K562 (cell line): Measurements from ENCODE around the gene BAIAP2. TPM values are rescaled to one million over a fixed set of nuclear protein-coding genes. Genes with fewer than 3 reads are reported as not detected.
A peak's percentile ranks its signal among the peaks of the same experiment; 100 is the strongest.

Experiments
- CBX3 ChIP-seq, 2 experiments: IDR thresholded peaks; 1 replicate in 1 of 2; 2 replicates in 1 of 2; pipeline ENCODE4 v1.6.1; 2012; ENCODE audit warnings: inconsistent platforms in 2 of 2, low read length in 2 of 2, borderline replicate concordance in 1 of 2, control low read depth in 1 of 2
- CHD2 ChIP-seq: IDR thresholded peaks from 2 replicates; pipeline ENCODE4 v1.6.1; 2011; ENCODE audit warnings: low read depth, low read length
- EZH2 ChIP-seq: IDR thresholded peaks from 2 replicates; pipeline ENCODE4 v1.6.1; 2012; ENCODE audit warnings: low read depth, mild to moderate bottlenecking, inconsistent platforms, low read length, borderline replicate concordance
- FOSL1 ChIP-seq: fragments of 200-800 bp; sonication (Bioruptor generic); conservative IDR thresholded peaks from 2 replicates; pipeline ENCODE4 v1.6.1; 2016; ENCODE audit warnings: missing genetic modification characterization, missing compliant biosample characterization
- KLF1 ChIP-seq: fragments of 450-650 bp; IDR thresholded peaks from 2 replicates; pipeline ENCODE4 v1.6.1; 2016; ENCODE audit warnings: missing genetic modification characterization, missing compliant biosample characterization
- MAFK ChIP-seq: IDR thresholded peaks from 2 replicates; pipeline ENCODE4 v1.6.1; 2011; ENCODE audit warnings: low read length, improper control_type of control experiment
- MXI1 ChIP-seq: IDR thresholded peaks from 2 replicates; pipeline ENCODE4 v1.6.1; 2011; ENCODE audit warnings: low read depth, mild to moderate bottlenecking, improper control_type of control experiment, low read length
- POLR2B ChIP-seq: fragments of 450-650 bp; IDR thresholded peaks from 2 replicates; pipeline ENCODE4 v1.6.1; 2018; ENCODE audit warnings: low read depth; ENCODE audit not compliant: partially characterized antibody
- SMARCE1 ChIP-seq: fragments of 450-650 bp; IDR thresholded peaks from 2 replicates; pipeline ENCODE4 v1.7.1; 2016; ENCODE audit warnings: mild to moderate bottlenecking
- SRSF7 ChIP-seq: fragments of 200-400 bp; formaldehyde crosslinking; optimal IDR thresholded peaks from 2 replicates; pipeline ENCODE3; 2017; ENCODE audit warnings: mild to moderate bottlenecking, low read depth, low read length
- TARDBP ChIP-seq: fragments of 450-650 bp; IDR thresholded peaks from 2 replicates; pipeline ENCODE4 v1.6.1; 2016
- TRIM24 ChIP-seq, 2 experiments: fragments of 450-650 bp; IDR thresholded peaks; 2 replicates each; pipeline ENCODE4 v1.6.1; 2016
- ZEB2 ChIP-seq: fragments of 450-650 bp; IDR thresholded peaks from 2 replicates; pipeline ENCODE4 v1.6.1; 2016
- ZFP36 ChIP-seq: fragments of 150-350 bp; IDR thresholded peaks from 2 replicates; pipeline ENCODE4 v1.6.1; 2018; ENCODE audit warnings: low read length, low read depth; ENCODE audit not compliant: partially characterized antibody
- ZFX ChIP-seq: sonication (generic); formaldehyde crosslinking; IDR thresholded peaks from 2 replicates; pipeline ENCODE4 v1.8.0; 2022; ENCODE audit warnings: mild to moderate bottlenecking, missing genetic modification reagents, moderate library complexity
- ZNF12 ChIP-seq: sonication (generic); formaldehyde crosslinking; IDR thresholded peaks from 2 replicates; pipeline ENCODE4 v1.4.0; 2020; ENCODE audit warnings: mild to moderate bottlenecking, missing genetic modification reagents
- ZNF75A ChIP-seq: fragments of 450-650 bp; formaldehyde crosslinking; IDR thresholded peaks from 2 replicates; pipeline ENCODE4 v1.4.0; 2020; ENCODE audit warnings: mild to moderate bottlenecking
- polyA plus RNA-seq, 8 experiments: library from polyadenylated mRNA; depleted of rRNA in 4 of 8; stranded (reverse) in 5 of 8; unstranded in 3 of 8; fragments of >200 nt; fragmentation: Nextera tagmentation in 2 of 8; fragmentation: Illumina TruSeq in 1 of 8; extraction: Ambion mirVana in 2 of 8; extraction: Trizol in 1 of 8; gene quantifications; 2 replicates each; pipeline versions ENCODE4 v1.2.1 to v1.2.3, GENCODE V29; 2011 to 2014; ENCODE audit warnings: inconsistent platforms in 1 of 8, missing spikeins in 1 of 8
- total RNA-seq, 7 experiments: library from RNA; depleted of rRNA in 6 of 7; stranded (reverse); fragments of >200 nt in 6 of 7; fragmentation: Illumina TruSeq in 2 of 7; extraction: Trizol in 2 of 7; gene quantifications; 2 replicates each; pipeline versions ENCODE4 v1.2.1 to v1.2.3, GENCODE V29; 2011 to 2021; ENCODE audit warnings: low replicate concordance in 1 of 7
- TF ChIP-seq, protein P1 (sequence below): fragments of 250-450 bp; sonication (Bioruptor Pico); IDR thresholded peaks from 2 replicates; pipeline ENCODE4 v1.5.0; 2021; ENCODE audit warnings: mild to moderate bottlenecking, moderate library complexity
- TF ChIP-seq, protein P2 (sequence below): sonication (generic); formaldehyde crosslinking; IDR thresholded peaks from 2 replicates; pipeline ENCODE4 v1.5.0; 2020; ENCODE audit warnings: missing genetic modification reagents
- TF ChIP-seq, protein P3 (sequence below): fragments of 450-650 bp; formaldehyde crosslinking; IDR thresholded peaks from 2 replicates; pipeline ENCODE4 v1.4.0; 2020; ENCODE audit warnings: mild to moderate bottlenecking, mixed read lengths
- TF ChIP-seq, protein P4 (sequence below): fragments of 450-650 bp; formaldehyde crosslinking; IDR thresholded peaks from 2 replicates; pipeline ENCODE4 v1.4.0; 2022; ENCODE audit warnings: missing genetic modification characterization

Gene BAIAP2
- total and polyA plus RNA-seq, 9 of the 15 experiments (the other 6 are each of a cell fraction or from before 2014, with no cell fraction given): 2.3 to 51.6 (median 18.4) TPM

DNA sequence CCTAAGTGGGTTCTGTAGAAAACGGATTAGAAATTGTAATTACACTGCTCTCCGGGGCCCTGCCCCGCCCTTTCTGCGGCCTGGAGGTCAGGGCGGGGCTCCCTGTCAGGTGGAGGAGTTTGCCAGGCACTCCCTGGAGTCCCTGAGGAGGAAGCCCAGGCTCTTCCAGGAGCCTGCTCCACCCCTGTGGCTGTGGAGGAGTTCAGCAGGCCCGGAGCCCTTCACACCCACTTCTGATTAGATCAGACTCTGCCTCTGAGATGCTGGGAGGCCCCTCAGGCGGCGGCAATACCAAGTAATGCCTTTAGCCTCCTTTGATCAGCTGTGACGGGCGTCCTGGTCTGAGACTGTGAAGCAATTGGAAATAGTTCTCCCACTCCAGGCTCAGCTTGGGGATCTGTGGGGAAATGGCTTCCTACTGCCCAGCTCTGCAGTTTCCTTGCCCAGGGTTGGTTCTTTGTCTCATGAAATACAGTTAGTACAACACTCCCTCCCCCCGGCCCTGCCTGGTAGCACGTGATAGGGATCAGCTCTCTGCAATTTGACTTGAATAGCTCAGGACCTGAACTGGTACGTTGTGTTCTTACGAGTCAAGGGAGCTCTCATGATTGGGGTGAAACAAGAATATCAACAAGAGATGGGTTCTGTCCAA is 22.3 kb downstream of the BAIAP2 start (continued):
- TF ChIP-seq, protein P1, sequence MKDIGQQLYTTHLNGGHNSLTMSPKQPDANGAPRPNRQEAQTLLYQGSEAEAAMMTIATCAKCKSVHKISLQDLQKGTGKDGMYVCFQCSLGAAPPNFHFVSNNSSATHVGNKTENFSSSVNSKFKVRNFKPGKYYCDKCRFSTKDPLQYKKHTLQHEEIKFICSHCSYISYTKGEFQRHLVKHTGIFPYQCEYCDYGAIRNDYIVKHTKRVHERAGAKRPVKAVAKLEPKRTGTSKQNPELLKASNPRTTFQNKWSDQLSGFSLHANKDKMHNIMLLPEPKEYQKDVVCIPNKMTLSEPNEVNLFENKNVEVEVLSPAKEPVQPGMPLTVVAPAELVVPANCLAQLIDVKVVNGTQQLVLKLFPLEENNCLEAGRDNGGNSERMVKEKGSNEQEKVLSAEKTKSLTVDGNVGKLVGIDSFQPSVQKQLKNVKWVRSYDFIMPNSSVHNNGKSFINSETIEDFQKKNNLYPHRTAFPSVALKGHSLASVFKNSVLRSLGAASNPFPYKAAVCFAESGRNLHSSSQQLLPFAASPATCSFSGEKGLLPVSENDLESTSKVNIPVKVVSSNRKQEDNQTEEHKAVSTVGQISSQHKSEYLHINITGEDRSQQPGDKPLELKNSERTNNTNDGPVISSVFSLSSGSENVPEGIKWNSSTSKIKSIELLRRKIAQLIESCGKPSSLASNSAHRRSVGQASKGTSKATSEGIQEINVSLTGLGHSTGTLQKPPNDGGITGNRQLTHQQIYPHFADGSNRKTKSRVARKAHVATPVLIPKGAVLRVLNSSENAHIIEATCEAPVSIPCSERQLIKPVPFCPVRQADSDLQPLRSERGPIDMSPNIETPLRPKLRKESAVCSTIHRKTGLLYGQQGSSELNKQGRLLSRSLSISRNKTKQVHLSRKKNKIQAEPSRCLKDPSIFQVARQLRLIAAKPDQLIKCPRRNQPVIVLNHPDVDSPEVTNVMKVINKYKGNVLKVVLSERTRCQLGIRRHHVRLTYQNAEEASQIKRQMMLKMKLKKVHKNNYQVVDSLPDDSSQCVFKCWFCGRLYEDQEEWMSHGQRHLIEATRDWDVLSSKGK: no peak
- TF ChIP-seq MAFK (no peak), EZH2 (no peak), FOSL1 (tag) (peak; percentile 43; the same call in 1 of the 2 replicates), ZNF75A (no peak), MXI1 (no peak), SMARCE1 (peak; percentile 64; the same call in 1 of the 2 replicates), CHD2 (no peak), ZEB2 (peak; percentile 64; the same call in 1 of the 2 replicates), SRSF7 (no peak), ZFX (peak; percentile 52), TRIM24 (IDR thresholded peaks at IDR 0.05) (peak in 1 of 2 experiments; percentile 80; a peak in 2 of 4 replicates), TARDBP (0 out of 2 replicates have a peak, but pooled peaks have one; percentile 63), POLR2B (no peak), CBX3 (IDR thresholded peaks at IDR 0.05; ENCODE audit: borderline replicate concordance in 1 of 2, low read length in 2 of 2) (peak in 1 of 2 experiments; percentile 51; a peak in 1 of 3 replicates), KLF1 (tag) (peak; percentile 69; the same call in 1 of the 2 replicates), ZFP36 (peak; percentile 83), ZNF12 (peak; percentile 23; the same call in 1 of the 2 replicates)
- TF ChIP-seq, protein P2, sequence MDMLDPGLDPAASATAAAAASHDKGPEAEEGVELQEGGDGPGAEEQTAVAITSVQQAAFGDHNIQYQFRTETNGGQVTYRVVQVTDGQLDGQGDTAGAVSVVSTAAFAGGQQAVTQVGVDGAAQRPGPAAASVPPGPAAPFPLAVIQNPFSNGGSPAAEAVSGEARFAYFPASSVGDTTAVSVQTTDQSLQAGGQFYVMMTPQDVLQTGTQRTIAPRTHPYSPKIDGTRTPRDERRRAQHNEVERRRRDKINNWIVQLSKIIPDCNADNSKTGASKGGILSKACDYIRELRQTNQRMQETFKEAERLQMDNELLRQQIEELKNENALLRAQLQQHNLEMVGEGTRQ: peak; percentile 58
- TF ChIP-seq, protein P3, sequence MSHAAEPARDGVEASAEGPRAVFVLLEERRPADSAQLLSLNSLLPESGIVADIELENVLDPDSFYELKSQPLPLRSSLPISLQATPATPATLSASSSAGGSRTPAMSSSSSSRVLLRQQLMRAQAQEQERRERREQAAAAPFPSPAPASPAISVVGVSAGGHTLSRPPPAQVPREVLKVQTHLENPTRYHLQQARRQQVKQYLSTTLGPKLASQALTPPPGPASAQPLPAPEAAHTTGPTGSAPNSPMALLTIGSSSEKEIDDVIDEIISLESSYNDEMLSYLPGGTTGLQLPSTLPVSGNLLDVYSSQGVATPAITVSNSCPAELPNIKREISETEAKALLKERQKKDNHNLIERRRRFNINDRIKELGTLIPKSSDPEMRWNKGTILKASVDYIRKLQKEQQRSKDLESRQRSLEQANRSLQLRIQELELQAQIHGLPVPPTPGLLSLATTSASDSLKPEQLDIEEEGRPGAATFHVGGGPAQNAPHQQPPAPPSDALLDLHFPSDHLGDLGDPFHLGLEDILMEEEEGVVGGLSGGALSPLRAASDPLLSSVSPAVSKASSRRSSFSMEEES (CRISPR knock-in tag): peak; percentile 41; the same call in 1 of the 2 replicates
- TF ChIP-seq, protein P4, sequence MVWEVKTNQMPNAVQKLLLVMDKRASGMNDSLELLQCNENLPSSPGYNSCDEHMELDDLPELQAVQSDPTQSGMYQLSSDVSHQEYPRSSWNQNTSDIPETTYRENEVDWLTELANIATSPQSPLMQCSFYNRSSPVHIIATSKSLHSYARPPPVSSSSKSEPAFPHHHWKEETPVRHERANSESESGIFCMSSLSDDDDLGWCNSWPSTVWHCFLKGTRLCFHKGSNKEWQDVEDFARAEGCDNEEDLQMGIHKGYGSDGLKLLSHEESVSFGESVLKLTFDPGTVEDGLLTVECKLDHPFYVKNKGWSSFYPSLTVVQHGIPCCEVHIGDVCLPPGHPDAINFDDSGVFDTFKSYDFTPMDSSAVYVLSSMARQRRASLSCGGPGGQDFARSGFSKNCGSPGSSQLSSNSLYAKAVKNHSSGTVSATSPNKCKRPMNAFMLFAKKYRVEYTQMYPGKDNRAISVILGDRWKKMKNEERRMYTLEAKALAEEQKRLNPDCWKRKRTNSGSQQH (CRISPR knock-in tag): no peak
